COLO668 (cell line): ENCODE results near the gene WDR86.
A peak's percentile ranks its signal among the peaks of the same experiment; 100 is the strongest.

Experiments used
- DNase-seq: peaks from one replicate; lab custom pipeline; 2025; ENCODE audit not compliant: unreplicated experiment; lab: John Stamatoyannopoulos, UW

The WDR86 gene

GRCh38 chr7:151381348-151382078 lies 28.3 kb downstream of the WDR86 start:
- peak; percentile 26 for DNase-seq

GRCh38 chr7:151381098-151381347 lies 28.8 kb downstream of the WDR86 start:
- DNase-seq: no peak

GRCh38 chr7:151380199-151381097 lies 29.4 kb downstream of the WDR86 start:
- no peak for DNase-seq

GRCh38 chr7:151379534-151380198 lies 30.2 kb downstream of the WDR86 start:
- no peak for DNase-seq

- no peak for DNase-seq
These were observed 30.7 kb downstream of the WDR86 start for GRCh38 chr7:151379193-151379520.

GRCh38 chr7:151378496-151379192 lies 31.2 kb downstream of the WDR86 start:
- DNase-seq: no peak

- no peak for DNase-seq
These were observed 31.8 kb downstream of the WDR86 start for GRCh38 chr7:151378011-151378410.

GRCh38 chr7:151377406-151377805 lies 32.4 kb downstream of the WDR86 start:
- no peak for DNase-seq

GRCh38 chr7:151376218-151376902 lies 33.5 kb downstream of the WDR86 start:
- DNase-seq: no peak

GRCh38 chr7:151375530-151376217 lies 34.2 kb downstream of the WDR86 start:
- DNase-seq: no peak

- no peak for DNase-seq
These were observed 35.1 kb downstream of the WDR86 start for GRCh38 chr7:151374726-151375125.

GRCh38 chr7:151374139-151374538 lies 35.7 kb downstream of the WDR86 start:
- DNase-seq: no peak

GRCh38 chr7:151373599-151373998 lies 36.2 kb downstream of the WDR86 start:
- no peak for DNase-seq

GRCh38 chr7:151372612-151373265 lies 37.1 kb downstream of the WDR86 start:
- no peak for DNase-seq

- no peak for DNase-seq
These were observed 38.6 kb downstream of the WDR86 start for GRCh38 chr7:151371266-151371665.

GRCh38 chr7:151368136-151368571 lies 41.7 kb downstream of the WDR86 start:
- peak; percentile 70 for DNase-seq

- no peak for DNase-seq
These were observed 42.6 kb downstream of the WDR86 start for GRCh38 chr7:151367284-151367683.

GRCh38 chr7:151366880-151367222 lies 43.0 kb downstream of the WDR86 start:
- DNase-seq: no peak

- no peak for DNase-seq
These were observed 43.5 kb downstream of the WDR86 start for GRCh38 chr7:151366166-151366879.
